Measurements from ENCODE around the gene NOS1.
"Not testable (repeated sequence)": the region's sequence is repeated elsewhere in the genome, so short reads cannot be mapped to it uniquely, and the experiment has no call there.

NOS1 gene

DNA sequence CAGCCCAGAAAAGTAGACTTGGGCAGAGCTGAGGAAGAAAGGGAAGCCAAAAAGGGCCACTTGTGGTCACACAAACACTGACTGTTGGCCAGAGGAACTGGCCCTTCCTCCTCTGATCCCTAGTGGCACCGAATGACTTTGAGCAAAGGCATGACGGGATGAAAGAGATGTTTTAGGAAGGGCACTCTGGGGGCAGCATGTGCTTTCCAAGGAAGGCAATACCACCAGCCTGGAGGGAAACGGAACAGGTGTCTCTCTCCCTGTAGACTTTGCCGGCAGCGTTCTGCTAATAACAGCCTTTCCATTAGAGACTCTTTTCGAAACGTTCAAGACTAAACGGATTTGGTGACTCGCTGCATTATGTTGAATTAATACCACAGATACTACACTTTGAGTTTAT is 158.9 kb downstream of the NOS1 start:
- H3K27me3 ChIP-seq, result peaks cover 8% of the 10 kb centered on the region
- no peaks in the 10 kb centered on the region for H3K9me3 ChIP-seq
- no peaks in the 10 kb centered on the region for H3K4me1 ChIP-seq
- no peak for DNase-seq
- no peaks in the 10 kb centered on the region for H3K36me3 ChIP-seq
- TF ChIP-seq, protein P1, sequence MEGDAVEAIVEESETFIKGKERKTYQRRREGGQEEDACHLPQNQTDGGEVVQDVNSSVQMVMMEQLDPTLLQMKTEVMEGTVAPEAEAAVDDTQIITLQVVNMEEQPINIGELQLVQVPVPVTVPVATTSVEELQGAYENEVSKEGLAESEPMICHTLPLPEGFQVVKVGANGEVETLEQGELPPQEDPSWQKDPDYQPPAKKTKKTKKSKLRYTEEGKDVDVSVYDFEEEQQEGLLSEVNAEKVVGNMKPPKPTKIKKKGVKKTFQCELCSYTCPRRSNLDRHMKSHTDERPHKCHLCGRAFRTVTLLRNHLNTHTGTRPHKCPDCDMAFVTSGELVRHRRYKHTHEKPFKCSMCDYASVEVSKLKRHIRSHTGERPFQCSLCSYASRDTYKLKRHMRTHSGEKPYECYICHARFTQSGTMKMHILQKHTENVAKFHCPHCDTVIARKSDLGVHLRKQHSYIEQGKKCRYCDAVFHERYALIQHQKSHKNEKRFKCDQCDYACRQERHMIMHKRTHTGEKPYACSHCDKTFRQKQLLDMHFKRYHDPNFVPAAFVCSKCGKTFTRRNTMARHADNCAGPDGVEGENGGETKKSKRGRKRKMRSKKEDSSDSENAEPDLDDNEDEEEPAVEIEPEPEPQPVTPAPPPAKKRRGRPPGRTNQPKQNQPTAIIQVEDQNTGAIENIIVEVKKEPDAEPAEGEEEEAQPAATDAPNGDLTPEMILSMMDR (IDR thresholded peaks at IDR 0.05; ENCODE audit: low read depth, low read length), result no peak
- no peak overlapping the region for H3K4me3 ChIP-seq (ENCODE audit: low read depth, low read length)

DNA sequence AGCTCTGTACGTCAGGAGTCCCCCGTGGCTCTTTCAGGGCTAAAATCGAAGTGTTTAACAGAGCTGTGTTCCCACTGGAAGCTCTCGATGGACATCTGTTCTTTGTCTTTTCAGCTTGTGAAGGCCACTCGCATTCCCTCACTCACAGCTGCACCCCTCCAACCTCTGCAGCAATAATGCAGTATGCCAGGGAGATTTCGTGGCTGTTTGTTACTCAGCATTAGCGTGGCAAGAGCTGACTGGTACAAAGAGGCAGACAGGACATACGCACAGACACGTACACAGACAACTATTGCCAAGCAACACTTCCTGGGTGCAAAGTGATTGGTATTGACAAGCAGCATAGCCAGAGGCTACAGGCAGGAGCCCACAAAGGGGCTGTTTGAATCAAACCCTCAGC is 159.4 kb downstream of the NOS1 start:
- DNase-seq, result no peak
- Histone ChIP-seq H3K4me3 (ENCODE audit: low read depth, low read length) (no peak overlapping the region), H3K27me3 (peaks cover 5% of the 10 kb centered on the region), H3K4me1 (no peaks in the 10 kb centered on the region), H3K9me3 (no peaks in the 10 kb centered on the region), H3K36me3 (no peaks in the 10 kb centered on the region)
- TF ChIP-seq, protein P1 (IDR thresholded peaks at IDR 0.05; ENCODE audit: low read depth, low read length), result no peak

DNA sequence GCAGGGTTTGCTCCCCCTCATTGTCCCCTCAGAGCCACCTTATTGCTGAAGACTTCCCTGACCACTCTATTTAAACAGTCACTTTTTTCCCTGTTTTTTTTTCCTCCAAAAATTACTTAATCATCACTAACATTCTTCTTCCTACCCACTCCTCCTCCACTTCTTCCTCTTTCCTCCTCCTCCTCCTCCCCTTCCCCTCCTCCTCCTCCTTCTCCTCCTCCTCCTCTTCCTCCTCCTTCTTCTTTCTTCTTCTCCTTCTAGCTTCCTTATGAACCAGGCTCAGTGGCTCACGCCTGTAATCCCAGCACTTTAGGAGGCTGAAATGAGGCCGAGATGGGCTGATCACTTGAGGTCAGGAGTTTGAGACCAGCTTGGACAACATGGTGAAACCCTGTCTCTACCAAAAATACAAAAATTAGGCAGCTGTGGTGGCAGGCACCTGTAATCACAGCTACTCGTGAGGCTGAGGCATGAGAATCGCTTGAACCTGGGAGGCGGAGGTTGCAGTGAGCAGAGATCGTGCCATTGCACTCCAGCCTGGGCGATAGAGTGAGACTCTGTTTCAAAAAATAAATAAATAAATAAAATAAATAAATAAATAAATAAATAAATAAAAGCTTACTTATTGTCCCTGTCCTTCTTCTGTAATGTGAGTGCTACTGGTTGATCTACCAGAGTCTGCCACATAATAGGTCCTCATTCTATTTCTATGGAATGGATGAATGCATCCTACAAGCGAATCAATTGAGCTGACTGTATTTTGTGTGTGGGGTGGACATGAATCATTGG is 161.3 kb downstream of the NOS1 start:
- H3K27me3 ChIP-seq; H3K36me3 ChIP-seq; H3K9me3 ChIP-seq; H3K4me3 ChIP-seq (ENCODE audit: low read depth, low read length); DNase-seq; H3K4me1 ChIP-seq: not testable (repeated sequence)

DNA sequence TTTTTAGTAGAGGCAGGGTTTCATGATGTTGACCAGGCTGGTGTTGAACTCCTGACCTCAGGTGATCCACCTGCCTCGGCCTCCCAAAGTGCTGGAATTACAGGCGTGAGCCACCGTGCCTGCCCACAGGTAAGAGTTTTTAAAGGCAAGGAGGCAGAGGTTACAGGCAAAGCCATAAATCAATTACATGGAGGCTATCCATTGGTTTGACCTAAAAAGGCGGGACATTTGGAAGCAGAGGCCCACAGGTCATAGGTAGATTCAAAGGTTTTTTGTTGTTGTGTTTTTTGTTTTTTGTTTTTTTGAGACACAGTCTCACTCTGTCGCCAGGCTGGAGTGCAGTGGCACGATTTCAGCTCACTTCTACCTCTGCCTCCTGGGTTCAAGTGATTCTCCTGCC is 165.1 kb downstream of the NOS1 start:
- not testable (repeated sequence) for H3K9me3 ChIP-seq; H3K4me3 ChIP-seq (ENCODE audit: low read depth, low read length); H3K36me3 ChIP-seq; H3K4me1 ChIP-seq; H3K27me3 ChIP-seq; DNase-seq

GRCh38 chr12:117195027-117195426 is 166.4 kb downstream of the NOS1 start:
- not testable (repeated sequence) for H3K4me3 ChIP-seq (ENCODE audit: low read depth, low read length); H3K36me3 ChIP-seq; H3K9me3 ChIP-seq; H3K4me1 ChIP-seq; H3K27me3 ChIP-seq; DNase-seq

DNA sequence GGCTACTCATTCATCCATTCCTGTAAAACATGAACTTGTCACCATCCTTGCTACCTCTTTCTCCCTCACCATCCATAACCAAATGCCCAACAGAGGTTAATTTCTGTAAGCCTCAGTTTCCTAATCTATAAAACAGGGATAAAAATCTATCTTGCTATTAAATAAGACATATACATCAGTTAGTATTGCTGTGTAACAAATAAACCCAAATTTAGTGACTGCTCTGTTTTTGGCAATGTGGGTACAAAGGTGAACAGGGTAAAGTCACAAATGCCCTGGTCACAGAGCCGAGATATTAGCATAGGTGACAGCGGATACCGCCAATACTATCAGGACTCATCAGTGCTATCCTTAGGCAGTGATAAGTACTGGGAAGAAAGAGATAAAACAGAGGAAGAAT is 167.5 kb downstream of the NOS1 start:
- TF ChIP-seq, protein P1 (IDR thresholded peaks at IDR 0.05; ENCODE audit: low read depth, low read length), result no peak

GRCh38 chr12:117192581-117192980 is 168.8 kb downstream of the NOS1 start:
- H3K9me3 ChIP-seq; H3K4me3 ChIP-seq (ENCODE audit: low read depth, low read length); H3K27me3 ChIP-seq; H3K36me3 ChIP-seq; H3K4me1 ChIP-seq; DNase-seq: not testable (repeated sequence)

More for the DNA sequence above, 167.5 kb downstream of the NOS1 start:
- no peaks in the 10 kb centered on the region for H3K4me1 ChIP-seq
- H3K4me3 ChIP-seq (ENCODE audit: low read depth, low read length), result no peak overlapping the region
- H3K9me3 ChIP-seq, result no peaks in the 10 kb centered on the region
- DNase-seq, result no peak
- no peaks in the 10 kb centered on the region; the same call in 1 of the 2 replicates for H3K36me3 ChIP-seq
- no peaks in the 10 kb centered on the region for H3K27me3 ChIP-seq

DNA sequence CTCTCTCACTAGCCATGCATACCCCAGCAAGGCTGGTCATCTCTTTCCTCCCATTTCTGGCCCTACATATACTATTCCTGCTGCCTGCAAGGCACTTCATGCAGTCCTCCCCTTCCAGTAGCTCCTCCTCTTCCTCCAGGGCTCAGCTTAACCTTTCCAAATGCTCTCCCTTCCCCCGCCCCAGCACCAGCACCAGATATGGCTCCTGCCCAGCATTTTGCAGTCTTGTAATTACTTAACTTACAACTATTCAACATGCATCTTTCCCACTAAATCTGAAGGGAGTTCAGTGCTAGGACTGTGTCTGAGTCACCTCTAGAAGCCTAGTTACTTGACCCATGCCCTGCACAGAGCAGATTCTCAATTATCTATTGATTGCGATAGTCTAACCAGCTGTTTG is 169.4 kb downstream of the NOS1 start:
- TF ChIP-seq, protein P1 (IDR thresholded peaks at IDR 0.05; ENCODE audit: low read depth, low read length), result no peak
- no peak for DNase-seq
- Histone ChIP-seq H3K4me3 (ENCODE audit: low read depth, low read length) (no peak overlapping the region), H3K4me1 (no peaks in the 10 kb centered on the region), H3K27me3 (no peaks in the 10 kb centered on the region), H3K9me3 (no peaks in the 10 kb centered on the region), H3K36me3 (no peaks in the 10 kb centered on the region; the same call in 1 of the 2 replicates)
